Fibroblast of gingiva (primary cell): ENCODE measurements around the gene SPEN.
A peak's percentile ranks its signal among the peaks of the same experiment; 100 is the strongest.

Experiments
- DNase-seq: peaks from one replicate; pipeline ENCODE4 v3.0.0-alpha.2; 2011; ENCODE audit warnings: low read depth

SPEN gene

DNA sequence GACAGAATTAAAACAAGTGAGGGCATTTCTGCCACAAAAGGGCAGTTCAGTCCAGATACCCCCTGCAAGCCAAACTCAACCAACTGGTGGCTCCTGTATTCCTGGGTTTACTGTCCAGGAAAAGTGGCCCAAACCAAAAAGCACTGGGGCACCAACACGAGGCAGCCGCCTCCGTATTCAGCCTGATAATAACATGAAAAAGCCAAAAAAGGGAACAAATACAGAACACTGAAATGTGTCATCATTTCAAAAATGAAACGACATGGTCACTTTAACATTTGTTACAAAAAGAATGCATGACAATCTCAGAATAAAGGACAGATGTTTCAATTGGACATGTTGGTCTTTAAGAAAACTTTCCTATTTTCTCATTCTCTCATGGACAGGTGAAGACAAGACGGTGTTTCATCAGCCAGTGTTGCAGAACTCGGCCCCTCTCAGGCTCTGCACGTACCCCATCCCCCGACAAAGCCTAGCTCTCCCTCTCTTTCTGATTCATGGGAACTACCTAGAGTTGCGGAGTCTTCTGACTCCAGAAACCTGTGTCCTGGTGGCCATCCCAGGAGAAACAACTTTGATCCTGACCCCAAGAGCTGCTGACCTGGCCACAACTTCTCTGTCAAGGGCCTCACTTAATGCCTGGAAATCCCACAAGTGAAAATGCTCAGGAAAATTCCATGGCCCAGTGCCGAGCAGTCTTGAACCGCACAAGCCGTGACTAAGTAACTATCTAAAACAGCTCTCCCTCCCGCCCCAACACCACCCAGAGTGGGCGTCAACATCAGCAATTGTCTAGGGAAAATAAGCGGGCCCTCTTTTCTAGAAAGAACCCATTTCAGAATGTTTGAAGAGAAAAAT, 101.3 kb downstream of the SPEN start:
- peak; percentile 90 for DNase-seq

DNA sequence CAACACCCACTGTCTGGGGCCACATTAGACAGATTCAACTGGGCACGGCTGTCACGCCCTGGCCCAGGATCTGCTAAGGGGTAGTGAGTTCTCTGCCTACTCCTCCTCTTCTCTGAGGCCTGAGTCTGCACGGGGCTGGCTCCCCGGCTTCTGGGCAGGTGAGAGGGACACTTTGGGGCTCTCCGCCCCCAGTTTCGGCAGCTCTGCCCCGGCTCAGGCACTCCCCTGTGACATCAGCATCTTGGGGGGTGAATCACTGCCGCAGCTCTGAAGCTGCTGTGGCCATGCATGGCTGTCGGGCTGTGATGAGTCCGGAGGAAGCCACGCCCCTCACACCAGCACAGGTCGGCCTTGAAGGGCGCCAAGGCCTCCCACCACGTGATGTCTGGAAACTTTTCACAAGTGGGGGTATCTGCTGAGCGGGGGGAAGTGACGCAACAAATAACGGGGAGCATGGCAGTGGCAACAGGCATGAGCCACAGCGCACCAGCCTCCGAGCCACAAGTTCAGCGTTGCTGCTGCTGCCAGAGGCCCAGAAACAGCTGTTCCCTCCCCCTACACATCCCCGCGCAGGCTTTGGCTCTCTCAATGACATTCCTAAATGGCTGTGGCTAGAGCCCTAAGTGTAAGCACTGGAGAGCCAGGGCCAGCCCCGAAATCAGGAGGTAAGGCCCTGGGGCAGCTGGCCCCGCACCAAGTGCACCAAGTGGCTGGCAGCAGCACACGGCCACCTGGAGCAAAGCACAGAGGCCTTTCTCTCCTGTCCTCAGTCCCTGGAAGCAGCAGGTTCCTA, 102.1 kb downstream of the SPEN start:
- peak; percentile 96 for DNase-seq

DNA sequence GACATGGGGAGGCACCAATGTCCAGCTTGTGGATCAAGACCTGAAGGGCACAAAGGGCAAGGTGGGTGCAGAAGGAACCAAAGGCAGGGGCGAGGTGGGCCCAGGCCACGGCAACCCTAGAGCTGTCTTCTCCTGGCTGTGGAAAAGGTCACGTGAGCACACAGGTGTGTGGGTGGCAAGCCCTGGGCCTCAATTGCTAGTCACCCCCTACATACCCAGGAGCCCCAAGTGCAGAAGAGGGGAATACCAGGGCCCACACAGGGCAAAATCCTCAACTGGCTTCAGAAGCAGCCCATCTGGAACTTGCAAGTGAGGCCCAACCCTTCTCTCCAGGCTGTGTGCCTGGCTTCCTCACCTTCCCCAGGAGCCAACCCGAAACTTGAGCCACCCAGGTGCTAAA, 102.8 kb downstream of the SPEN start:
- no peak for DNase-seq

DNA sequence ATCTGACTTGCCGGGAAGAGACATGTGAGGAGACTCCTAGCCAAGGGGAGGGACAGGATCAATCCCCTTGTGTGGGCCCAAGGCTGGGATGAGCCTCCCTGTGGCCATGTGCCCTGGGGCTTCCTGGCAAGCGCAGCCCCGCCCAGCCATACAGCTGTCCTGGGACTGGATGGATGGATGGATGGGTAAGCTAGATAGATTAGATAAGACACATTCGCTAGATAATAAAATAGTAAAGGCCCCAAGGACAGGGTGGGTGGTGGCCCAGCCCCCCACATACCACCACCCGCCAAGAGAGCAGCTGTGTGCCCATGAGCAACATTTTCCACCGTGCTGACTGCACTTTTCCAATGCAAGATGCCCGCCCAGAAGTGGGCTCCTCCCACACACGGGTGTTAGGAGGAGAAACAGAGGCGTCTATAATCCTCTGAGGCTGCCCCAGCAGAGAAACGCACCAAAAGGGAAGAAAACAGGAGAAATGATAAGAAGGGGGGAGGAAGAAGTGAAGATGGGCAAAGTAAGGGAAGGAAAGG, 103.3 kb downstream of the SPEN start:
- peak; percentile 77 for DNase-seq

DNA sequence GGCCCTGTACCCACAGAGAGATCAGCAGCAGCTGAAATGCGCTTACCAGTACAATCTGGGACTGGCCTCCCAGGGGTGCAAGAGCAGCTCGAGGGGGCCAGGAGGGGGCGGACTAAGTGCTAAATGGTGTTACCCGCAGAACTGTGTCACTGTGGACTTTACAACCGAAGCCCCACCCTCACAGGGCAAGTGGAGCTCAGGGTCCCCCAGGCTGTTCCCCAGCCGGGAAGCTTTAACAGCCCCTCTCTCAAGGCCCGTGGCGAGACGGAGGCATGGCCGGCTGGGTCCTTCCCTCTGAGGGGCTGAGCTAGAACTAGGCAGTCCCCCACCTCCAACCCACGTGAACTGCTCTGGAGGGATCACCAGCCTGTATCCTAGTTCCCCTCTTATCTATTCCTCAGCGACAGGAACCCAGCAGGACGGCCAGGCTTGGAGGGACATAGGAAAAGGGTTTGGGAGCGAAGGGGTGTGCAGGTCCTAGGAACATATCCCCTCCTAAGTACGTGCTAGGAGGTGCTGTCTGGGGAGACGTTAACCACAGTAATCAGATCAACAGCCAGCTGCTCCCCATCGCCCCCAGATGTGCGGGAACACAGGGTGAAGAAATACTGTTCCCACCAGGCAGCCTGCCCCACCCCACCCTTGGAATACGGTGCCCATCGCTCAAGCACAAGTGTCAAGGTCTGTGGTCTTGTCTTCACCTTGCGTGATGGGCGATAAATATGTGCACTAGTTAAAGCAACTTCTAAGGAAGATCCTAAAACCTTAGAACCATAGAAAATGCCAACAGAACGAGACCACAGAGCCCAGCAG, 104.0 kb downstream of the SPEN start:
- no peak for DNase-seq

DNA sequence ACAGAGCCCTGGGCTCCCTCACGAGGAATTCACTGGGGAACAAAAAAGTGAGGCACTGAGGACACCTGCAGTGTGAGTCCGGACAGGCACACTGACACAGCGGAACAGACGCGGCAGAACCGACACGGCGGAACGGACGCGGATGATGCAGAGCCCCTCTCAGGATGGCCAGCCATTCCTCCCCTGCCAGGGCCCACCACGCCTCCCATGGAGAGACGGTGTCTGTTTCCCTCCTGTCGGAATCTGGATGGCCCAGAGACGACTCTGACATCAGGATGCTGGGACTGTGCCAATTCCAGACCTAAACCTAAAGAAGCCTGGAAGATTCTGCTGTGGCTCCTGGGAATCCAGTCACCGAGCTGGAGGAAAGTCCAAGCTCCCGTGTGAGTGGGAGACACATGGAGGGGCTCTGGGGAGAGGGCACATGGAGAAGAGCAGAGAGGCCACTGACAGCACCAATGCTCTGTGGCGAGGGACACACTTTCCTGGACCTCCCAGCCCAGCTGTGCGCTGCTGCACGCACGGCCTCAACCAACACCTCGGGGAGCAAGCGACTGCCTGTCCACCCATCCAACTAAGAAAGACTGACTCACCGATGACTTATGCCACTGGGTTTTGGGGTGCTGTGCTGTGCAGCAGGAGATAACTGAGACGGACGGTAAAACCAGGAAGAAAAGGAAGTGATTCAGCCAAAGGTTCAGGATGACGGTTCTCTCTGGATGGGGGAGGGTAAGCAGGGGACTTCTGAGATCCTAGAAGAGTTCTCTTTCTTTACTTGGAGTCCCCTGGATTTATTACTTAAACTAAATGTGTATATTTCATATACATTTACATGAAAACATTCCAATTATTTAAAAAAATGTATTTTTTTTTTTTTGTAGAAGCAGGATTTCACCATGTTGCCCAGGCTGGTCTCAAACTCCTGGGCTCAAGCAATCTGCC, 105.1 kb downstream of the SPEN start:
- peak; percentile 35 for DNase-seq

DNA sequence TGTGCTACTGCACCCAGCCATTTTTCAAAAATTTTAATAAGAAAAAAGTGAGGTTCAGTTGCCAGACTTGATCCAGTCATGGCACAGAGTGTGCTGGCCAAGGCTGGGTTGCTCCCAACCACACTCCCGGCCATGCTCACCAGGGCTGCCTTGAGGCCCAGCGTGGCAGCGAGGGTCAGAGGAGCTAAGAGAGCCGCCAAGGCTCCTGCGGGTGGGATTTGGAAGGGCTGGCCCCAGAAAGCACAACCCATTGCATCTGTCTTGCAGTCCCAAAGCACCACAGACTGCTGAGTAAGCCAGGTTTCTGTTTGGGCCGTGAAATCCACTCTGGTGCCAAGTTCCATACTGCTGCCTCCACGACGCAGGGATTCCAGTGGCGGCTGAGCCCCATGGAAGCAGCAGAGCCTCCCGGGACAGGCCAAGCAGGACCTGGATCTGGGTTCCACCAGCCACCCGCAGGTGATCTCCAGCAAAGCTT, 105.8 kb downstream of the SPEN start:
- no peak for DNase-seq

DNA sequence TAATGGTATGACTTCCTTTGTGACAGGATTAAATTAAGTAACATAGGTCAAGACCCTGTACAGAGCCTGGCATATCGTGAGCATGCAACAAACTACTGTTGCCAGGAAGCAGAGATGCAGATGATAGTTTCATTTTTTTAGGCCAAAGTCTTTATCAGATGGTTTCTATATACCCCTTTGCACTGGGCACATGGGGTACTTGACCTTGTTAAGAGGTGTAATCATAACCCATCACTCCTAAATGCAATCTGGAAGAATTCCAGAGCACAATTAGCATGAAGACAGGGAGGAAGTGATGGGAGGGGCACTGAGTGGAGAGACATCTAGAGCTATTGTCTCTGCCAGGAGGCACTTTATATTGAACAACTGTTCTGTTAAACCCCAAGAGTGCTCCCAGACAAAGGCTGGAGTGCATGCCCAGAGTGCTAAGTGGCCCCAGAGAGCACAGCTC, 106.3 kb downstream of the SPEN start:
- no peak for DNase-seq

DNA sequence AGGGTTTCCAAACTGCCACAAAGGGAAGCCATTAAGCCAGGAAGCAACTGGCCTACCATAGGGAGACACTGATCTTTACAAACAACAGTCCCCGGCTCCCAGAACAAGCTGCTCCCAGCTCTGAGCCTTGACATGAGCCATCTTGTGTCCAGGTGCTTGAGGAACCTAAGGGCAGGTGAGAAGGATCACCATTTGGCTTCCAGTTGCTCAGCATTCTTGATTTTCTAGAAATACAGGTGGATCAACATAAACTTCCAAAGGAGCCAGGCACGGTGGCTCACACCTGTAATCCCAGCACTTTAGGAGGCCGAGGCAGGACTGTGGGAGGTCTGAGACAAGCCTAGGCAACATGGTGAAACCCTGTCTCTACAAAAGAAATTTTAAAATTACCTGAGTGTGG, 106.8 kb downstream of the SPEN start:
- no peak for DNase-seq

DNA sequence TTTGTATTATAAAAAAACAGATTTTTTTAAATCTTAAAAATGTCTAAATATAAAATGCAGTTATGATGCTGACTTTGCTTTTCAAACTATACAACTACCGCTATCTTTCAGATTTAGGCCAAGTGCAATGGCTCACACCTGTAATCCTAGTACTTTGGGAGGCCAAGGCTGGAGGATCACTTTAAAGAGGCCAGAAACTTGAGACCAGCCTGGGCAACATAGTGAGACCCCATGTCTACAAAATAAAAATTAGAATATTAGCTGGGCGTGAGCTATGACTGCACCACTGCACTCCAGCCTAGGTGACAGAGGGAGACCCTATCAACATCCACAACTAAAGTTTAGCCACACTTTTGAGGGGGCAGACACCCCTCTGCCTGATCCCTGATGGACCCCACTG, 108.0 kb downstream of the SPEN start:
- no peak for DNase-seq

DNA sequence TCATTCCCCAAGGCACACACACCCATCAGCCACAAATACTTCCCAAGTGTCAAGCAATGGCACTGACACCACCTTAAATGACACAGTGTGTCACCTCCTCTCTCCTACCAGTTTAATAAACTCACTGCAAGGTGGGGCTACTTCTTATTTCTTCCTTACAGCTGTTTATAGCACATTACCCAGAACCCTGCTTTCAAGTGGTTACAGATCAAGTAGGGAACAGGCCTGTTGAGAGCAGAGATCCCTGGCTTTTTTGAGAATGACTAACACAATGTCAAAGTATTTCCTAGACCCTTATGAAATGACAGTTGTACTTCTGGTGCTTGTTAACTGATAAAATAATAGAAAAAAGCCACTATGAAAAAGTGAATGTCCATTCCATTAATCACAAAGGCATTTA, 108.6 kb downstream of the SPEN start:
- no peak for DNase-seq

DNA sequence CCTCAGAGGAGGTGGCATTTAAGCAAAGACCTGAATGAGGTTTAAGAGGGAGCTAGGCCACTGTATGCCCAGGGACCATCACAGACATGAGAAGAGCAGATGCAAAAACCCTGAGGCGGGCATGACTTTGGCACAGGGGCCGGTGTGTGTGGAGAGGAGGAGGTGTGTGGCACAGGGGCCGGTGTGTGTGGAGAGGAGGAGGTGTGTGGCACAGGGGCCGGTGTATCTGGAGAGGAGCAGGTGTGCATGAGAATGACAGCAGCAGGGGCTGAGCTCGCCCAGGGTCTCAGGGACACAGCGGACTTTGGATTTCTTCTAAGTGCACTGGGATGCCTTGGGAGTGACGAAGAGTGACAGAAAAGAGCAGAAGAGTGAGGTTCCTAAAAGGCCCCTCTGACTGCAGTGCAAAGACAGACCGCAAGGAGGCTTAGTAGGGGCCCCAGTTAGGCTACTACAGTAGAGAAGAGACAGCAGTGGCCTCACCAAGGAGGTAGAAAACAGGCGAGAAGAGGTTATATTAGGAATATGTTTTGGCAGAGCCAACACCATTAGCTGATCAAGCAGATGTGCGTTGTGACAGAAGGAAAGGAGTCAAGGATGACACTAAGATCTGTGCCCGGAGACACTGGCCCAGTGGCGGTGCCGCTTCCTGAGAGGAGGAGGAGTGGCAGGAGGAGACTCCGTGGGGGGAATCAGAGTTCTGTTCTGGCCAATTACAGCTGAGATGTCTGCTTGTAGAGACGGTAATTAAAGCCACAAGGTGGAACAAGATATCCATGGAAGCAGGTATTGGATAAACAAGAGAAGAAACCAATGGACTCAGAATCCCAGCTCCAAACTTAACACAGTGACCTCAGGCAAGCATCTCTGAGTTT, 110.0 kb downstream of the SPEN start:
- DNase-seq, result no peak

DNA sequence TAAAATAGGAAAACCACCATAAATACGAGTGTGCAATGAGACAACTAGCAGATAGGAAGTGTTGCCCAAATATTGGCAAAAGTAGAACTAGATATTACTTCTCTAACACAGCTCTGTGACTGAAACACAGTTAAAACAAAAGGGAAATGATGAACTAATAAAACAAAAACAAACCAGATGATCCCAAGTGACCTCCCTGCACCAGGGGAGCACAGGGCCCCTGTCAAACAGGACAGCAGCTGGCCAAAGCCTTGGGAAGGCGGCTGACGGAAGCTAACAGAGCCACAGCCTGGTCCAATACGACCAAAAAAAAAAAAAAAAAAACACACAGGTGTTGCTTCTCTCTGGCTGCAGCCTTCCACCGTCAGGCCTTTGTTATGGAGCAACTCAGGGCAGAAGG, 110.6 kb downstream of the SPEN start:
- DNase-seq, result no peak

DNA sequence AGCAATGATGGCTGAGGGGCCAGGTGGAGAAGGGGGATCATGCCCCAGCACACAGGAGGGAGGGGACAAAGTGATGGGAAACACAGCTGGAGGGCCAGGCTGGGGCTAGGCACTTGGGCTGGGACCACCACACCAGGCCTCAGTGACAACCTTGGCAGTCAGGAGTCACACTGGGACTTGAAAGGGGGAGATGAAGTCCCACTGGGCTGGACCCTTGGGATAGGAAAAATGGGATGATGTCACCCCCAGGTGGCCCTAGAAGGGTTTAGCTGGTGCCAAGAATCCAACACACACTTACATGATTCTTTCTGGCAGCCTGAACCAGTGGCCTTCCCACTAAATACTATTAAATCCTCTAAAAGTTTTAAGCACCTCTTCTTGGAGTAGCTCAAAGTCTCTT, 111.3 kb downstream of the SPEN start:
- no peak for DNase-seq

DNA sequence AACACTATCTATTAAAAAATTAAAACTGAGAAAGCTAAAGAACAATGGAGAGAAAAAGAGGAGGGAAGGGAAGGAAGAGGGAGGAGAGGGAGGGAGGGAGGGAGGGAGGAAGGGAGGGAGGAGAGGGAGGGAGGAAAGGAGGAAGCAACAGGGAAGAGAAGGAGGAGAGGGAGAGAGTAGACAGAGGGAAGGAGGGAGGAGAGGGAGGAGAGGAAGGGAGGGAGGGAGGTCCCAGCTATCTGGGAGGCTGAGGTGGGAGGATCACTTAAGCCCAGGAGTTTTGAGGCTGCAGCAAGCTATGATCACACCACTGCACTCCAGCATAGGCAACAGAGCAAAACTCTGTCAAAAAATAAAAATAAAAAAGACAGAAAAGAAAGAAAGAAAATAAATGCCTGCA, 111.9 kb downstream of the SPEN start:
- DNase-seq, result no peak

DNA sequence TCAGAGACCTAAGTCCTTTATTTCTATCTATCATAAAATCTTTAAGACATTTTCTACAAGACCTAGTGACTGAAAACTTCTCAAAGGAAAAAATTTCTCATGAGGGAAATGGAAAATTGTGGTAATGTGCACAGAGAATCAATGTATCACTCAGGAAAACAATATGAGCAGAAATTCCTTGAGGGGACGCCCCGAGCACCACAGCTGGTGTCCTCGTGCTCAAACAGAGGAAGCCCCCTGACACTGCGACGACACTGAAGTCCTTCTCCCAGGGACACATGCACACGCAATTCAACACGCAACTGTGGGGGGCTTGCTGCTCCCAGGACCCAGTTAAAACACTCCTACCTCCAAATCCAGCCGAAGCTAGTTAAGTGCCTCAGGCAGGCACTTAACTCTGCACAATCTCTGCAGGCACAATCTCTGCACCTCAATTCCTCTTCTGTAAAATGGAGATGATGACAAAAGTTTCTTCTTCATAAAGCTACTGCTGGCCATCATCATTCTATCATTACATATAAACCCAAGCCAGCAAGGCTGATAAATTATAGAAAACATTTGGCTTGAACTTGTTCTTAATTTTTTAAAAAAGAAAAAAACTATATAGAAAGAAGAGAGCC, 112.4 kb downstream of the SPEN start:
- no peak for DNase-seq

DNA sequence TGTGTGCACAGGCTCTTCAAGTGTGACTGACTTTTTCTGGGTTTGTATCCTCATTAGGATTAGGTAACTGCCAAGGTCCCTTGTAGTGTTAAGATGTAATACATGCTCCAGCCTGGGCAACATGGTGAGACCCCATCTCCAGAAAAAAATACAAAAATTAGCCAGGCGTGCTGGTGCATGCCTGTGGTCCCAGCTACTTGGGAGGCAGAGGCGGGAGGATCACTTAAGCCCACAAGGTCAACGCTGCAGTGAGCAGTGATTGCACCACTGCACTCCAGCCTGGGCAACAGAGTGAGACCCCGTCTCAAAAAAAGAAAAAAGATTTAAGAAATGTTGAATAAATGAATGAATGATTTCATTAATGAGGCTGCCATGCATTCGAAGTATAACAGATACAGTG, 113.3 kb downstream of the SPEN start:
- no peak for DNase-seq

DNA sequence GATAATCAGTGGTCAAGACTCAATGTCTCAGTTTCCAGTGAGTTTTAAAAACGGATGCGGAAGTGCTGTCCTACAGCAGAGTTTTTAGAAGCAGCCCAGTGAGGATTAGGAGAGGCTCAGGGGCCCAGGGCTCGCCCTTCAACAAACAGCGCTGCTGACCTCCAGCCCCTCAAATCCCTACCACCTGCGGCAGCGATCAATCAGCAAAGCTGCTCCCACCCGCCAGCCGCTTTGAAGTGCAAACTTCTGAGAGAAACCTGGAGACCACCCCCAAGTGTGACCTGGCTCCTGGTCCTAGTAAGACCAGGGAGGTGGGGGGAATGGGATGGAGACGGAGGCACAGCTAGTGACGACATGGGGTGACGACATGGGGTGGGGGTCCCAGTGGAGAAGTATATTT, 114.0 kb downstream of the SPEN start:
- no peak for DNase-seq

DNA sequence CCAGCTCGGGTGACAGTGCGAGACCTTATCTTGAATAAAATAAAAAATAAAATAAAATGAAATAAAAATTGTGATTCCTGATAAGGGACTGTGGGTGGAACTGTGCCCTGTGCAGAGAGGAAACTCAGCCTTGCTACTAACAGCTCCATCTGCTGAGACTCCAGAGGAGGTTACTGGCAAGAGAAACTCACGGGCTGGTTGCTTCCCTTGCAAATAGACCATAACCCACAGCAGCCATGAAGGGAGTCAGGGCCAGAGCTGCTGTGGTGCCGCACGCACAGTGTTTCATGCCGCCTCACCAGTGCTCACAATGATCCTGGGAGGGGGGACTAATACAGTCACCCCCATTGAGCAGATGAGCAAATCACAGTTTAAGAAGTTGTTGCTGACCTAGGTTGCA, 114.7 kb downstream of the SPEN start:
- DNase-seq, result no peak
